ENCODE results near the gene TGFBR1.

TGFBR1 gene

DNA sequence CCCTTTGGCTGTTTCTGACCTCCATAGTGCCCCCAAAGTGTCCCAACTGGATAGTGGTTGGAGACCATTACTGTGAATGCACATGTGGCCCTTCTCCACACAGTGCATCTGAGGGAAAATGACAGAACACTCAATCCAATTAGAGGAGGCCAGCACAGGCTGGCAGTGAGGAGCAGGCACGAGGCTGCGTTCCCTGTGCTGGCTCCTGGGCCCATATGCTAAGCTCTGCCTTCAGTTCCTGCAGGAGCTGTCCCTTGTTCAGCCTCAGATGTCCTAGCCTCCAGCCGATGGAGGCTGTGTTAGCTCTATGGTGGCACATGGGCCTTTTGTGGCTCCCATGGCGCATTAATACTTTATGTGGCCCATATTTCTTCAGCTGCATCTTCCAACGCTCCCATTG is 81.0 kb downstream of the TGFBR1 start (continued):
- TF ChIP-seq ZNF510 (tag by site-specific recombination; IDR thresholded peaks at IDR 0.05; ENCODE audit: insufficient replicate concordance) (no peak), ZNF558 (tag by site-specific recombination; IDR thresholded peaks at IDR 0.05) (no peak)
- TF ChIP-seq, protein P1, sequence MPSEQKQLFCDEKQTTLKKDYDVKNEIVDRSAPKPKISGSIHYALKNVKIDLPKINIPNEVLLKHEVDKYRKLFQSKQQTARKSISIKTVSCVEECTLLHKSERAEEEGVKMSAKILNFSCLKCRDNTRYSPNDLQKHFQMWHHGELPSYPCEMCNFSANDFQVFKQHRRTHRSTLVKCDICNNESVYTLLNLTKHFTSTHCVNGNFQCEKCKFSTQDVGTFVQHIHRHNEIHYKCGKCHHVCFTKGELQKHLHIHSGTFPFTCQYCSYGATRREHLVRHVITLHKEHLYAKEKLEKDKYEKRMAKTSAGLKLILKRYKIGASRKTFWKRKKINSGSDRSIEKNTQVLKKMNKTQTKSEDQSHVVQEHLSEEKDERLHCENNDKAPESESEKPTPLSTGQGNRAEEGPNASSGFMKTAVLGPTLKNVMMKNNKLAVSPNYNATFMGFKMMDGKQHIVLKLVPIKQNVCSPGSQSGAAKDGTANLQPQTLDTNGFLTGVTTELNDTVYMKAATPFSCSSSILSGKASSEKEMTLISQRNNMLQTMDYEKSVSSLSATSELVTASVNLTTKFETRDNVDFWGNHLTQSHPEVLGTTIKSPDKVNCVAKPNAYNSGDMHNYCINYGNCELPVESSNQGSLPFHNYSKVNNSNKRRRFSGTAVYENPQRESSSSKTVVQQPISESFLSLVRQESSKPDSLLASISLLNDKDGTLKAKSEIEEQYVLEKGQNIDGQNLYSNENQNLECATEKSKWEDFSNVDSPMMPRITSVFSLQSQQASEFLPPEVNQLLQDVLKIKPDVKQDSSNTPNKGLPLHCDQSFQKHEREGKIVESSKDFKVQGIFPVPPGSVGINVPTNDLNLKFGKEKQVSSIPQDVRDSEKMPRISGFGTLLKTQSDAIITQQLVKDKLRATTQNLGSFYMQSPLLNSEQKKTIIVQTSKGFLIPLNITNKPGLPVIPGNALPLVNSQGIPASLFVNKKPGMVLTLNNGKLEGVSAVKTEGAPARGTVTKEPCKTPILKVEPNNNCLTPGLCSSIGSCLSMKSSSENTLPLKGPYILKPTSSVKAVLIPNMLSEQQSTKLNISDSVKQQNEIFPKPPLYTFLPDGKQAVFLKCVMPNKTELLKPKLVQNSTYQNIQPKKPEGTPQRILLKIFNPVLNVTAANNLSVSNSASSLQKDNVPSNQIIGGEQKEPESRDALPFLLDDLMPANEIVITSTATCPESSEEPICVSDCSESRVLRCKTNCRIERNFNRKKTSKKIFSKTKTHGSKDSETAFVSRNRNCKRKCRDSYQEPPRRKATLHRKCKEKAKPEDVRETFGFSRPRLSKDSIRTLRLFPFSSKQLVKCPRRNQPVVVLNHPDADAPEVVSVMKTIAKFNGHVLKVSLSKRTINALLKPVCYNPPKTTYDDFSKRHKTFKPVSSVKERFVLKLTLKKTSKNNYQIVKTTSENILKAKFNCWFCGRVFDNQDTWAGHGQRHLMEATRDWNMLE (tag by site-specific recombination; conservative IDR thresholded peaks at IDR 0.05; ENCODE audit: low read depth) = no peak
- TF ChIP-seq, protein P2, sequence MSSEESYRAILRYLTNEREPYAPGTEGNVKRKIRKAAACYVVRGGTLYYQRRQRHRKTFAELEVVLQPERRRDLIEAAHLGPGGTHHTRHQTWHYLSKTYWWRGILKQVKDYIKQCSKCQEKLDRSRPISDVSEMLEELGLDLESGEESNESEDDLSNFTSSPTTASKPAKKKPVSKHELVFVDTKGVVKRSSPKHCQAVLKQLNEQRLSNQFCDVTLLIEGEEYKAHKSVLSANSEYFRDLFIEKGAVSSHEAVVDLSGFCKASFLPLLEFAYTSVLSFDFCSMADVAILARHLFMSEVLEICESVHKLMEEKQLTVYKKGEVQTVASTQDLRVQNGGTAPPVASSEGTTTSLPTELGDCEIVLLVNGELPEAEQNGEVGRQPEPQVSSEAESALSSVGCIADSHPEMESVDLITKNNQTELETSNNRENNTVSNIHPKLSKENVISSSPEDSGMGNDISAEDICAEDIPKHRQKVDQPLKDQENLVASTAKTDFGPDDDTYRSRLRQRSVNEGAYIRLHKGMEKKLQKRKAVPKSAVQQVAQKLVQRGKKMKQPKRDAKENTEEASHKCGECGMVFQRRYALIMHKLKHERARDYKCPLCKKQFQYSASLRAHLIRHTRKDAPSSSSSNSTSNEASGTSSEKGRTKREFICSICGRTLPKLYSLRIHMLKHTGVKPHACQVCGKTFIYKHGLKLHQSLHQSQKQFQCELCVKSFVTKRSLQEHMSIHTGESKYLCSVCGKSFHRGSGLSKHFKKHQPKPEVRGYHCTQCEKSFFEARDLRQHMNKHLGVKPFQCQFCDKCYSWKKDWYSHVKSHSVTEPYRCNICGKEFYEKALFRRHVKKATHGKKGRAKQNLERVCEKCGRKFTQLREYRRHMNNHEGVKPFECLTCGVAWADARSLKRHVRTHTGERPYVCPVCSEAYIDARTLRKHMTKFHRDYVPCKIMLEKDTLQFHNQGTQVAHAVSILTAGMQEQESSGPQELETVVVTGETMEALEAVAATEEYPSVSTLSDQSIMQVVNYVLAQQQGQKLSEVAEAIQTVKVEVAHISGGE (tag by site-specific recombination; conservative IDR thresholded peaks at IDR 0.05; ENCODE audit: low read depth) = no peak

DNA sequence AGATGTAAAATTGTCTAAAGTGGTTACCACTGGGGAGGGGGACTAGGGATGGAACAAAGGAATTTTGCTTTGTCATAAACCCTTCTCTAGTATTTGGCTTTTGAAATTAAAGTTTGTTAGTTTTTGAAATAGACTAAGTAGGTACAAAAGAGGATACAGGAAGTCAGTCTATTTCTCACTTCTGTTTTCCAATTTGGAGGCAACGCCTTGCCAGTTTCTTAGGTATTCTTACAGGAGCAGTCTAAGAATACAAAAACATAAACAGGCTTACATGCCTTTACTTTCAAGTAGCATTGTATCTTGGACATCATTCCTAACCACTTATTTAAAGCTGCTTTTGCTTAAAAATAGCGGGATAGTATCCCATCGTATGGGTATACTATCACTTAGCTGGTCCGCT is 82.4 kb downstream of the TGFBR1 start:
- ChIA-PET CTCF (interaction anchor here (0.5 to 4.9 kb wide), 5 partner anchors 22 to 1033 kb away, joined by 3 to 45 read pairs (median 3); no protein-coding TSS in a partner anchor), POLR2A (no interaction called here)
- Histone ChIP-seq H3K4me3 (ENCODE audit: low read depth, low read length) (no peak overlapping the region), H3K4me1 (ENCODE audit: control insufficient read depth, insufficient read depth, low read length) (no peaks in the 10 kb centered on the region), H3K27ac (ENCODE audit: extremely low read depth, low read depth, low read length) (no peak overlapping the region), H3K9me3 (ENCODE audit: control insufficient read depth, insufficient read depth, low read depth, low read length) (no peaks in the 10 kb centered on the region), H3K36me3 (ENCODE audit: control insufficient read depth in 2 of 2, insufficient read depth in 1 of 2, low read length in 2 of 2) (no peaks in the 10 kb centered on the region)
- TF ChIP-seq, protein P3, sequence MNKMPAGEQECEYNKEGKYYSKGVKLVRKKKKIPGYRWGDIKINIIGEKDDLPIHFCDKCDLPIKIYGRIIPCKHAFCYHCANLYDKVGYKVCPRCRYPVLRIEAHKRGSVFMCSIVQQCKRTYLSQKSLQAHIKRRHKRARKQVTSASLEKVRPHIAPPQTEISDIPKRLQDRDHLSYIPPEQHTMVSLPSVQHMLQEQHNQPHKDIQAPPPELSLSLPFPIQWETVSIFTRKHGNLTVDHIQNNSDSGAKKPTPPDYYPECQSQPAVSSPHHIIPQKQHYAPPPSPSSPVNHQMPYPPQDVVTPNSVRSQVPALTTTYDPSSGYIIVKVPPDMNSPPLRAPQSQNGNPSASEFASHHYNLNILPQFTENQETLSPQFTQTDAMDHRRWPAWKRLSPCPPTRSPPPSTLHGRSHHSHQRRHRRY (tag by site-specific recombination; IDR thresholded peaks at IDR 0.05) = no peak
- TF ChIP-seq ZNF626 (tag by site-specific recombination; IDR thresholded peaks at IDR 0.05) = no peak

DNA sequence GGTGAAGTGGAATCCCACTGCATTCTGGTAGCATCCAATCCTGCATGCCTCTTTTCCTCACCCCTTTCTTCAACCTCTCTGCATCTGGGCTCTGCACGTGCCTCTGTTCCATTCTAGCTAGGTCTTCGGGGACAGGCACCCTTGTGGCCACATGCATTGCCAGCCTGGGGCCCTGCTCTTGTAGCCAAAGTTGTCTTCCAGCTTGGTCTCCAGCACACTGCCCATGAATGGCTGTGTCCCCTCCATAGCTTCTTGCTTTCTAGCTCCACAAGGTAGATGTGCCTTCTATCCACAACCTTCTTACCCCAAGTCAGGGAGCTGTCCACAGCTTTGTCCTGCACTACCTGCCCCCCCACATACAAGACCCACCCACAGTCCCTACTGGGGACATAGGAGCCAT is 84.3 kb downstream of the TGFBR1 start:
- Histone ChIP-seq H3K27ac (ENCODE audit: extremely low read depth, low read depth, low read length) (no peak overlapping the region), H3K36me3 (ENCODE audit: control insufficient read depth in 2 of 2, insufficient read depth in 1 of 2, low read length in 2 of 2) (no peaks in the 10 kb centered on the region), H3K4me3 (ENCODE audit: low read depth, low read length) (no peak overlapping the region), H3K4me1 (ENCODE audit: control insufficient read depth, insufficient read depth, low read length) (no peaks in the 10 kb centered on the region), H3K9me3 (ENCODE audit: control insufficient read depth, insufficient read depth, low read depth, low read length) (no peaks in the 10 kb centered on the region)
- CTCF ChIA-PET = interaction anchor here (0.6 to 1.0 kb wide), 3 partner anchors 94 to 822 kb away, joined by 3 read pairs; no protein-coding TSS in a partner anchor
- TF ChIP-seq, protein P4, sequence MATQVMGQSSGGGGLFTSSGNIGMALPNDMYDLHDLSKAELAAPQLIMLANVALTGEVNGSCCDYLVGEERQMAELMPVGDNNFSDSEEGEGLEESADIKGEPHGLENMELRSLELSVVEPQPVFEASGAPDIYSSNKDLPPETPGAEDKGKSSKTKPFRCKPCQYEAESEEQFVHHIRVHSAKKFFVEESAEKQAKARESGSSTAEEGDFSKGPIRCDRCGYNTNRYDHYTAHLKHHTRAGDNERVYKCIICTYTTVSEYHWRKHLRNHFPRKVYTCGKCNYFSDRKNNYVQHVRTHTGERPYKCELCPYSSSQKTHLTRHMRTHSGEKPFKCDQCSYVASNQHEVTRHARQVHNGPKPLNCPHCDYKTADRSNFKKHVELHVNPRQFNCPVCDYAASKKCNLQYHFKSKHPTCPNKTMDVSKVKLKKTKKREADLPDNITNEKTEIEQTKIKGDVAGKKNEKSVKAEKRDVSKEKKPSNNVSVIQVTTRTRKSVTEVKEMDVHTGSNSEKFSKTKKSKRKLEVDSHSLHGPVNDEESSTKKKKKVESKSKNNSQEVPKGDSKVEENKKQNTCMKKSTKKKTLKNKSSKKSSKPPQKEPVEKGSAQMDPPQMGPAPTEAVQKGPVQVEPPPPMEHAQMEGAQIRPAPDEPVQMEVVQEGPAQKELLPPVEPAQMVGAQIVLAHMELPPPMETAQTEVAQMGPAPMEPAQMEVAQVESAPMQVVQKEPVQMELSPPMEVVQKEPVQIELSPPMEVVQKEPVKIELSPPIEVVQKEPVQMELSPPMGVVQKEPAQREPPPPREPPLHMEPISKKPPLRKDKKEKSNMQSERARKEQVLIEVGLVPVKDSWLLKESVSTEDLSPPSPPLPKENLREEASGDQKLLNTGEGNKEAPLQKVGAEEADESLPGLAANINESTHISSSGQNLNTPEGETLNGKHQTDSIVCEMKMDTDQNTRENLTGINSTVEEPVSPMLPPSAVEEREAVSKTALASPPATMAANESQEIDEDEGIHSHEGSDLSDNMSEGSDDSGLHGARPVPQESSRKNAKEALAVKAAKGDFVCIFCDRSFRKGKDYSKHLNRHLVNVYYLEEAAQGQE (tag by site-specific recombination; IDR thresholded peaks at IDR 0.05) = 0 out of 2 replicates have a peak, but pooled peaks have one; percentile 16
- TF ChIP-seq TRIM28 (IDR thresholded peaks at IDR 0.05; ENCODE audit: borderline replicate concordance, low read length) (no peak), OSR2 (tag by site-specific recombination; IDR thresholded peaks at IDR 0.05) (no peak)
- POLR2A ChIA-PET = no interaction called here

Data from HEK293 (cell line).